Measurements from ENCODE around the gene NR2F2.

NR2F2 gene

DNA sequence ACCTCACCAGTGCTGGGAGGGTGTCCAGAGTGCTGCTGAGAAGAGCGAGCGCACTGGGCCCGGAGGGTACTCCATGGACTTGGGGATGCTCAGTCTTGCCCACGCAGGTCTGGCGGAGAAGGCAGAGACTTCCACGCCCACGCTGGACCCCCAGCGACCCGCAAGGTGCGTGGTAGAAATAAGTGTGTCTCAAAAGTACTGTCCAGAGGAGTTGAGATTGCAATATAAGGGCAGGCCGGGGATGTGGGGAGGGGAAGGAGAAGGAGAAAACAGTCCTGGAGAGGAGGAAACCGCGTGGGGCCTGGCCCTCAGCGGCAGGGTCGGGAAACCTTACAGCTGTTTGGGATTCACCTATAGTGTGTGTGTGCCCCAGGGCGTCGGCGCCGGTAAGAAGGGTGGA lies 38.9 kb downstream of the NR2F2 start:
- Histone ChIP-seq H3K9ac (ENCODE audit: low read depth, low read length, poor library complexity) (no peak overlapping the region), H3K79me1 (ENCODE audit: low read depth, low read length) (no peaks in the 10 kb centered on the region), H3K14ac (ENCODE audit: low read length) (peak overlapping the region; percentile 47), H3K36me3 (replicated peaks in 1 of 2; ENCODE audit: control insufficient read depth in 2 of 2, insufficient read depth in 2 of 2, low read length in 2 of 2) (no peaks in the 10 kb centered on the region), H3K9me3 (replicated peaks in 1 of 2; ENCODE audit: control insufficient read depth in 2 of 2, insufficient read depth in 1 of 2, low read depth in 1 of 2, low read length in 2 of 2) (peaks cover 0 to 15% of the 10 kb centered on the region in 2 donors), H3K4ac (ENCODE audit: low read length) (no peak overlapping the region), H3K27ac (replicated peaks; ENCODE audit: low read length) (no peak overlapping the region), H4K91ac (ENCODE audit: low read depth, low read length, poor library complexity) (no peak overlapping the region), H3K4me3 (ENCODE audit: low read length in 2 of 2) (no peak overlapping the region), H2BK12ac (ENCODE audit: low read length) (no peak overlapping the region), H3K27me3 (ENCODE audit: control insufficient read depth in 3 of 3, insufficient read depth in 3 of 3, low read depth in 1 of 3, low read length in 3 of 3) (peaks cover 21 to 68% (median 60%) of the 10 kb centered on the region in 3 experiments), H3K4me1 (ENCODE audit: control insufficient read depth in 2 of 2, insufficient read depth in 1 of 2, low read depth in 1 of 2, low read length in 2 of 2) (peaks cover 0 to 24% of the 10 kb centered on the region in 2 donors), H4K8ac (ENCODE audit: low read depth, low read length) (no peak overlapping the region), H2BK5ac (ENCODE audit: low read length) (no peak overlapping the region), H3K23ac (ENCODE audit: low read depth, low read length, poor library complexity) (no peak overlapping the region), H2BK15ac (ENCODE audit: low read length) (no peak overlapping the region), H3K4me2 (ENCODE audit: insufficient read depth, low read length, poor library complexity, severe bottlenecking) (no peak overlapping the region), H2BK120ac (ENCODE audit: low read depth, low read length) (no peak overlapping the region), H3K18ac (ENCODE audit: low read length) (peak overlapping the region; percentile 11), H2AFZ (ENCODE audit: low read length) (no peak overlapping the region), H2AK5ac (ENCODE audit: low read depth, low read length) (no peak overlapping the region)
- WGBS, 2 donors (ENCODE audit: extremely low coverage in 2 of 2, insufficient read length in 2 of 2, insufficient replicate concordance in 1 of 2) = no CpG with 5 or more reads among the region's 19 CpGs
- DNase-seq (ENCODE audit: low spot score) = no peak

DNA sequence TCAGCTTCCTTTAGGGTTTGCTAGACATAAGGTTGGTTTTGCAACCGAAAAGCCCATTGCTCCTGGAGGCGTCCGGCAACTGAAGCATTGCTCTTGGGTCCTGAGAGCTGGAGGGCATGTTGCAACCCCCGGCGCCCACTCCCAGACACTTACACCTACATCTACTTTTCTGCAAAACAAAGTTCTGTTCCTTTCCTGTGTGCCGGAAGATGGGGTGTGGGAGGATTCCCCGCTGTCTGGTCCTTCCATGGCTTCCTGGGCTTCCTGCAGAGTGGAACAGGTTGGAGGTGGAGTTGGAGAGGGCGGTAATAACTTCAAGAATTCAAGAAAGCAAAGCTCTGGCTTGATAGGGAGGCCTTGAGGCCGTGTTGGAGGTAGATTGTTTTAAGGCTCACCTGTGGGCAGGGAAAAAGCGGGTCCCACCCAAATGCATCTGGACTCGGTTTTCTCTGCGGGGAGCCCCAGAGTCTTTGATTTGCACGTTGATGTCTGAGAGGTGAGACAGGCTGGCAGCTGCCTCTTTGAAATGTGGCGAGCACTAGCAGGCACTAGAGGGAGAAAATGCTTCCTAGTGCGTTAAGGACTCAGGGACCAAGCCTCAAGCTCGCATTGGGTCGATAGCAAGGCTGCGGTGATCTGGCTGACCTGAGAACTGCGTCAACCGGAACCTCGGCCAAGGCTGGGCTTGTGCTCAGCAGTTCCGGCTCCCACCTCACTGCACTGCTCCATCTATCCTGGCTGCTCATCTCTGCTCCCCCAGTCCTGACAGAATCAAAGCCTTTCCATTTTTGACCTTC lies 39.5 kb downstream of the NR2F2 start:
- Histone ChIP-seq H4K91ac (ENCODE audit: low read depth, low read length, poor library complexity) (no peak overlapping the region), H3K27ac (replicated peaks; ENCODE audit: low read length) (no peak overlapping the region), H3K36me3 (replicated peaks in 1 of 2; ENCODE audit: control insufficient read depth in 2 of 2, insufficient read depth in 2 of 2, low read length in 2 of 2) (no peaks in the 10 kb centered on the region), H3K4me3 (ENCODE audit: low read length in 2 of 2) (no peak overlapping the region), H3K79me1 (ENCODE audit: low read depth, low read length) (no peaks in the 10 kb centered on the region), H3K4ac (ENCODE audit: low read length) (no peak overlapping the region), H2BK5ac (ENCODE audit: low read length) (no peak overlapping the region), H2AK5ac (ENCODE audit: low read depth, low read length) (no peak overlapping the region), H2AFZ (ENCODE audit: low read length) (no peak overlapping the region), H3K27me3 (ENCODE audit: control insufficient read depth in 3 of 3, insufficient read depth in 3 of 3, low read depth in 1 of 3, low read length in 3 of 3) (peaks cover 21 to 62% (median 54%) of the 10 kb centered on the region in 3 experiments), H2BK120ac (ENCODE audit: low read depth, low read length) (no peak overlapping the region), H3K14ac (ENCODE audit: low read length) (no peak overlapping the region), H3K4me1 (ENCODE audit: control insufficient read depth in 2 of 2, insufficient read depth in 1 of 2, low read depth in 1 of 2, low read length in 2 of 2) (peaks cover 0 to 24% of the 10 kb centered on the region in 2 donors), H2BK12ac (ENCODE audit: low read length) (no peak overlapping the region), H3K23ac (ENCODE audit: low read depth, low read length, poor library complexity) (no peak overlapping the region), H3K18ac (ENCODE audit: low read length) (no peak overlapping the region), H3K9ac (ENCODE audit: low read depth, low read length, poor library complexity) (no peak overlapping the region), H3K9me3 (replicated peaks in 1 of 2; ENCODE audit: control insufficient read depth in 2 of 2, insufficient read depth in 1 of 2, low read depth in 1 of 2, low read length in 2 of 2) (peaks cover 0 to 15% of the 10 kb centered on the region in 2 donors), H3K4me2 (ENCODE audit: insufficient read depth, low read length, poor library complexity, severe bottlenecking) (no peak overlapping the region), H2BK15ac (ENCODE audit: low read length) (no peak overlapping the region), H4K8ac (ENCODE audit: low read depth, low read length) (no peak overlapping the region)
- no CpG with 5 or more reads among the region's 22 CpGs for WGBS, 2 donors (ENCODE audit: extremely low coverage in 2 of 2, insufficient read length in 2 of 2, insufficient replicate concordance in 1 of 2)
- DNase-seq (ENCODE audit: low spot score) = no peak

DNA sequence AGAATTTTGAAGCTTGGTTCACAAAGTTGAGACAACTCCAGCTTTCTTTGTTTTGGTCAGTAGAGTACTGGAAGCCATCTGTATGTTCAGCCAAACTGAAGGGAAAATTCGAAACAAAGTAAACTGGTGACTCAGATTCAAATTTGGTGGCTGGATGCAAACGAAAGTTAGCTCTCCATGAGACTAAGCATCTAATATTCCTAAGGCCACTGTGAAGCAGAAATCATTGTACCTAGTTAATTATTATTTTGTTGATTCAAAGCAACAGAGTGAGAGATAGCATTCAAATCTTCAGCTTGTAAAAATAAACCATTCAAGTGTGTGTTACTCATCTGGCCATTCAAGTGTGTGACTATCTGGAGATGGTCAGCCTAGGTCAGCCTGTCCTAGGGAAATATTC lies 42.1 kb downstream of the NR2F2 start:
- H3K4me1 ChIP-seq (ENCODE audit: control insufficient read depth in 2 of 2, insufficient read depth in 1 of 2, low read depth in 1 of 2, low read length in 2 of 2) = peaks cover 0 to 14% of the 10 kb centered on the region in 2 donors
- no peak overlapping the region for H4K8ac ChIP-seq (ENCODE audit: low read depth, low read length)
- no peak overlapping the region for H3K14ac ChIP-seq (ENCODE audit: low read length)

DNA sequence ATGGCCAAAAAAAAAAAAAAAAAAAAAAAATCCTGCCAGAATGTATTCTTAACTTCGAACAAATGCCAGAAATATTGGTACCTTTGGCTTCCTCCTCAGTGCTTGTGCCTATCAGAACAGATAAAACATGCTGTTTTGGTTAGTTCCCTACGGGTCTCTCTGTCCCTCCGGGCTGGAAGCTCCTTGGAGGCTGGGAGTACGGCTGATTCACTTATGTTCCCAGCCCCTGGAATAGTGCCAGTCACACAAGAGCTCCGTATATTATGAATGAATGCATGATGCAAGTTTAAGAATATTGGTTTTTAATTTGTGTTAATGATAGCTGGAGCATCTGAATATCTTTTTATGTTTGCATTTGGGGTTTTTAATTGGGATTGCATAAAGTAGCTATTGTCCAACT lies 44.0 kb downstream of the NR2F2 start:
- Histone ChIP-seq H3K4me3 (ENCODE audit: low read length in 2 of 2) (no peak overlapping the region), H2BK5ac (ENCODE audit: low read length) (no peak overlapping the region), H4K8ac (ENCODE audit: low read depth, low read length) (no peak overlapping the region), H3K4me1 (ENCODE audit: control insufficient read depth in 2 of 2, insufficient read depth in 1 of 2, low read depth in 1 of 2, low read length in 2 of 2) (peaks cover 0 to 4% of the 10 kb centered on the region in 2 donors), H2BK120ac (ENCODE audit: low read depth, low read length) (no peak overlapping the region), H3K27me3 (ENCODE audit: control insufficient read depth in 3 of 3, insufficient read depth in 3 of 3, low read depth in 1 of 3, low read length in 3 of 3) (peaks cover 0 to 24% (median 10%) of the 10 kb centered on the region in 3 experiments), H3K9me3 (replicated peaks in 1 of 2; ENCODE audit: control insufficient read depth in 2 of 2, insufficient read depth in 1 of 2, low read depth in 1 of 2, low read length in 2 of 2) (no peaks in the 10 kb centered on the region), H3K23ac (ENCODE audit: low read depth, low read length, poor library complexity) (no peak overlapping the region), H3K27ac (replicated peaks; ENCODE audit: low read length) (no peak overlapping the region), H3K79me1 (ENCODE audit: low read depth, low read length) (no peaks in the 10 kb centered on the region), H2BK12ac (ENCODE audit: low read length) (no peak overlapping the region), H3K18ac (ENCODE audit: low read length) (no peak overlapping the region), H3K9ac (ENCODE audit: low read depth, low read length, poor library complexity) (no peak overlapping the region), H3K4ac (ENCODE audit: low read length) (no peak overlapping the region), H3K4me2 (ENCODE audit: insufficient read depth, low read length, poor library complexity, severe bottlenecking) (no peak overlapping the region), H3K36me3 (replicated peaks in 1 of 2; ENCODE audit: control insufficient read depth in 2 of 2, insufficient read depth in 2 of 2, low read length in 2 of 2) (no peaks in the 10 kb centered on the region), H4K91ac (ENCODE audit: low read depth, low read length, poor library complexity) (no peak overlapping the region), H2AFZ (ENCODE audit: low read length) (no peak overlapping the region), H3K14ac (ENCODE audit: low read length) (no peak overlapping the region), H2AK5ac (ENCODE audit: low read depth, low read length) (no peak overlapping the region), H2BK15ac (ENCODE audit: low read length) (no peak overlapping the region)
- WGBS, 2 donors (ENCODE audit: extremely low coverage in 2 of 2, insufficient read length in 2 of 2, insufficient replicate concordance in 1 of 2) = no CpG with 5 or more reads among the region's 5 CpGs
- DNase-seq (ENCODE audit: low spot score) = no peak

More for the DNA sequence above, 42.1 kb downstream of the NR2F2 start:
- H3K9ac ChIP-seq (ENCODE audit: low read depth, low read length, poor library complexity) = no peak overlapping the region
- H2AK5ac ChIP-seq (ENCODE audit: low read depth, low read length) = no peak overlapping the region
- peaks cover 10 to 39% (median 29%) of the 10 kb centered on the region in 3 experiments for H3K27me3 ChIP-seq (ENCODE audit: control insufficient read depth in 3 of 3, insufficient read depth in 3 of 3, low read depth in 1 of 3, low read length in 3 of 3)
- H3K4ac ChIP-seq (ENCODE audit: low read length) = no peak overlapping the region
- no peak overlapping the region for H2BK12ac ChIP-seq (ENCODE audit: low read length)
- no peak overlapping the region for H3K4me2 ChIP-seq (ENCODE audit: insufficient read depth, low read length, poor library complexity, severe bottlenecking)
- H3K79me1 ChIP-seq (ENCODE audit: low read depth, low read length) = no peaks in the 10 kb centered on the region
- no peaks in the 10 kb centered on the region for H3K36me3 ChIP-seq (replicated peaks in 1 of 2; ENCODE audit: control insufficient read depth in 2 of 2, insufficient read depth in 2 of 2, low read length in 2 of 2)
- H2BK5ac ChIP-seq (ENCODE audit: low read length) = no peak overlapping the region
- no peak overlapping the region for H3K23ac ChIP-seq (ENCODE audit: low read depth, low read length, poor library complexity)
- H3K4me3 ChIP-seq (ENCODE audit: low read length in 2 of 2) = no peak overlapping the region
- H2BK120ac ChIP-seq (ENCODE audit: low read depth, low read length) = no peak overlapping the region
- no peak overlapping the region for H2AFZ ChIP-seq (ENCODE audit: low read length)
- no peak overlapping the region for H4K91ac ChIP-seq (ENCODE audit: low read depth, low read length, poor library complexity)
- no CpG with 5 or more reads among the region's 2 CpGs for WGBS, 2 donors (ENCODE audit: extremely low coverage in 2 of 2, insufficient read length in 2 of 2, insufficient replicate concordance in 1 of 2)
- DNase-seq (ENCODE audit: low spot score) = no peak
- no peak overlapping the region for H3K27ac ChIP-seq (replicated peaks; ENCODE audit: low read length)
- no peak overlapping the region for H2BK15ac ChIP-seq (ENCODE audit: low read length)
- no peak overlapping the region for H3K18ac ChIP-seq (ENCODE audit: low read length)
- H3K9me3 ChIP-seq (replicated peaks in 1 of 2; ENCODE audit: control insufficient read depth in 2 of 2, insufficient read depth in 1 of 2, low read depth in 1 of 2, low read length in 2 of 2) = peaks cover 0 to 7% of the 10 kb centered on the region in 2 donors
